Hepatocyte (in vitro differentiated cells): ENCODE data around the gene OR2M3.

ENCODE experiments used
- EZH2phosphoT487 ChIP-seq: fragments of 200-600 bp; sonication (generic); IDR thresholded peaks from one replicate; pipeline ENCODE4 v1.6.1; 2018; ENCODE audit warnings: antibody characterized with exemption, mild to moderate bottlenecking, low read depth, moderate library complexity; ENCODE audit not compliant: unreplicated experiment, severe bottlenecking
- TF ChIP-seq, protein P1 (sequence below): fragments of 200-600 bp; sonication (generic); IDR thresholded peaks from 2 replicates; pipeline ENCODE4 v1.5.1; 2016; ENCODE audit warnings: antibody characterized with exemption, mild to moderate bottlenecking; ENCODE audit not compliant: poor library complexity

GRCh38 chr1:248239478-248239877, 42.4 kb downstream of the OR2M3 start:
- TF ChIP-seq, protein P1, sequence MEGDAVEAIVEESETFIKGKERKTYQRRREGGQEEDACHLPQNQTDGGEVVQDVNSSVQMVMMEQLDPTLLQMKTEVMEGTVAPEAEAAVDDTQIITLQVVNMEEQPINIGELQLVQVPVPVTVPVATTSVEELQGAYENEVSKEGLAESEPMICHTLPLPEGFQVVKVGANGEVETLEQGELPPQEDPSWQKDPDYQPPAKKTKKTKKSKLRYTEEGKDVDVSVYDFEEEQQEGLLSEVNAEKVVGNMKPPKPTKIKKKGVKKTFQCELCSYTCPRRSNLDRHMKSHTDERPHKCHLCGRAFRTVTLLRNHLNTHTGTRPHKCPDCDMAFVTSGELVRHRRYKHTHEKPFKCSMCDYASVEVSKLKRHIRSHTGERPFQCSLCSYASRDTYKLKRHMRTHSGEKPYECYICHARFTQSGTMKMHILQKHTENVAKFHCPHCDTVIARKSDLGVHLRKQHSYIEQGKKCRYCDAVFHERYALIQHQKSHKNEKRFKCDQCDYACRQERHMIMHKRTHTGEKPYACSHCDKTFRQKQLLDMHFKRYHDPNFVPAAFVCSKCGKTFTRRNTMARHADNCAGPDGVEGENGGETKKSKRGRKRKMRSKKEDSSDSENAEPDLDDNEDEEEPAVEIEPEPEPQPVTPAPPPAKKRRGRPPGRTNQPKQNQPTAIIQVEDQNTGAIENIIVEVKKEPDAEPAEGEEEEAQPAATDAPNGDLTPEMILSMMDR, result no peak
- no peak for TF ChIP-seq EZH2phosphoT487
